OCI-LY1 (cell line): ENCODE data around the gene PACRG.

ENCODE experiments used
- H2AFZ ChIP-seq: fragments of 200-600 bp; sonication (generic), shearing (Covaris generic); 2 replicates; pipeline ENCODE4 v1.6.0; 2014; ENCODE audit warnings: antibody characterized with exemption, mild to moderate bottlenecking, low read length
- H3F3A ChIP-seq: fragments of 200-600 bp; sonication (generic), shearing (Covaris generic); 2 replicates; pipeline ENCODE4 v1.6.0; 2014; ENCODE audit warnings: mild to moderate bottlenecking, antibody characterized with exemption, low read length, moderate library complexity; ENCODE audit not compliant: insufficient read depth
- H3K27ac ChIP-seq: fragments of 200-600 bp; sonication (generic); 2 replicates; pipeline ENCODE4 v1.5.1; 2014; ENCODE audit warnings: low read length, mixed run types, mild to moderate bottlenecking, low read depth; ENCODE audit not compliant: poor library complexity, severe bottlenecking
- H3K27me3 ChIP-seq: fragments of 200-600 bp; sonication (generic); 2 replicates; pipeline ENCODE4 v1.6.0; 2014; ENCODE audit warnings: antibody characterized with exemption, mild to moderate bottlenecking, low read length, moderate library complexity; ENCODE audit not compliant: insufficient read depth
- H3K36me3 ChIP-seq: fragments of 200-600 bp; sonication (generic); 2 replicates; pipeline ENCODE4 v1.6.1; 2014; ENCODE audit warnings: mild to moderate bottlenecking, antibody characterized with exemption, low read length, moderate library complexity, mixed read lengths; ENCODE audit not compliant: insufficient read depth
- H3K4me1 ChIP-seq: fragments of 200-600 bp; sonication (generic); 2 replicates; pipeline ENCODE4 v1.5.1; 2014; ENCODE audit warnings: mild to moderate bottlenecking, low read length, moderate library complexity; ENCODE audit not compliant: insufficient read depth, severe bottlenecking
- H3K4me2 ChIP-seq: fragments of 200-600 bp; sonication (generic), shearing (Covaris generic); 2 replicates; pipeline ENCODE4 v1.6.1; 2014; ENCODE audit warnings: low read length
- H3K4me3 ChIP-seq: fragments of 200-600 bp; sonication (generic); 2 replicates; pipeline ENCODE4 v1.5.1; 2014; ENCODE audit warnings: low read length, low read depth, mild to moderate bottlenecking, mixed read lengths; ENCODE audit not compliant: poor library complexity, severe bottlenecking
- H3K79me2 ChIP-seq: fragments of 200-600 bp; shearing (Covaris generic); 2 replicates; pipeline ENCODE4 v1.6.1; 2016; ENCODE audit warnings: mixed run types, low read length, mixed read lengths; ENCODE audit not compliant: insufficient read depth
- H3K9ac ChIP-seq: fragments of 200-600 bp; sonication (generic), shearing (Covaris generic); 2 replicates; pipeline ENCODE4 v1.6.1; 2014; ENCODE audit warnings: mild to moderate bottlenecking, low read length, mixed read lengths
- H3K9me2 ChIP-seq: fragments of 200-600 bp; sonication (generic), shearing (Covaris generic); 2 replicates; pipeline ENCODE4 v1.6.1; 2014; ENCODE audit warnings: low read depth, mild to moderate bottlenecking, low read length, mixed read lengths
- H3K9me3 ChIP-seq: fragments of 200-600 bp; shearing (Covaris generic); 2 replicates; pipeline ENCODE4 v1.6.1; 2014; ENCODE audit warnings: low read length, mixed read lengths
- H4K20me1 ChIP-seq: fragments of 200-600 bp; sonication (generic), shearing (Covaris generic); 2 replicates; pipeline ENCODE4 v1.6.0; 2016; ENCODE audit warnings: mild to moderate bottlenecking, low read length; ENCODE audit not compliant: insufficient read depth
- CTCF ChIP-seq: fragments of 200-600 bp; sonication (generic), shearing (Covaris generic); IDR thresholded peaks from 2 replicates; pipeline ENCODE4 v1.5.1; 2017; ENCODE audit warnings: mild to moderate bottlenecking, antibody characterized with exemption, low read length, moderate library complexity, mixed read lengths
- EZH2 ChIP-seq: fragments of 200-600 bp; sonication (generic), shearing (Covaris generic); IDR thresholded peaks from 2 replicates; pipeline ENCODE4 v1.8.0; 2017; ENCODE audit warnings: borderline replicate concordance, mixed run types, mild to moderate bottlenecking, antibody characterized with exemption, low read length, moderate library complexity, mixed read lengths

PACRG gene

DNA sequence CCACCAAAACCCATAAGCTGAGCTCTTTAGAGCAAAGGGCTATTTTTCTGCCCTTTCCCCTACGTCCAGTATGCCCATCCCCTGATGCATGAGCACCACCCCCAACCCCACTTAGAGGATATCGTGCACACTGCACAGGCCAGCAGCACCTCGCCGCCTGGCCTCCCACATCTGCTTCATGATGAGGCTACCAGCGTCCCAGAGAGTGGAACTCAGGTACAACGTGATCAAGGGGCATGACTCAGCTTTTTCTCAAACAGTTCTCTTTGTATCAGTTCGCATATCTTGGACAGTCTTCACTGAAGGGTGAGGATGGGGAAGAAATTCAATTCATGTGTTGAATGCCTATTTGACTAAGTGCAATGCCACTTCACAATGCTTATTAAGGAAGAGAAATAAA is 604.8 kb downstream of the PACRG start:
- Histone ChIP-seq H3K9me3 (no peaks in the 10 kb centered on the region), H3K4me1 (no peaks in the 10 kb centered on the region), H3K4me3 (no peak overlapping the region), H3K27me3 (0 out of 2 replicates have a peak, but pooled peaks cover 4% of the 10 kb centered on the region), H3K36me3 (no peaks in the 10 kb centered on the region), H3F3A (no peaks in the 10 kb centered on the region), H3K4me2 (no peak overlapping the region), H3K9ac (no peak overlapping the region), H3K9me2 (no peaks in the 10 kb centered on the region), H3K27ac (no peak overlapping the region), H4K20me1 (no peaks in the 10 kb centered on the region), H2AFZ (no peak overlapping the region), H3K79me2 (no peaks in the 10 kb centered on the region)
- TF ChIP-seq CTCF (no peak), EZH2 (no peak)

DNA sequence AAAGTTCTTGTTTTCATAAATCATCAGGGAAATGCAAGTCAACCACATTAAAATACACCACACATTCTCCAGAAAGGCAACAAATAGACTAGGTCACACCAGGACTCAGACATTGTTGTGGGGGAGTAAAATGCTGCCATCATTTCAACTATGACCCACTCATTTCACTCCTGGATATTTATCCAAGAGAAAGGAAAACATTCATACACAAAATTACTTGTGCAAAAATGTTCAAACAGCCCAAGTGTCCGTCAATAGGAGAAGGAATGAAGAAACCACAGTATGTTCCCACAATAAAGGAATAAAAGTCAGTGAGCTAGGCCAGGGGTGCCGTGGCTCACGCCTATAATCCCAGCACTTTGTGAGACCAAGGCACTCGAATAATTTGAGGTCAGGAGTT is 605.3 kb downstream of the PACRG start:
- Histone ChIP-seq H3K9me3 (no peaks in the 10 kb centered on the region), H3K9me2 (no peaks in the 10 kb centered on the region), H3K4me2 (no peak overlapping the region), H3K27me3 (0 out of 2 replicates have a peak, but pooled peaks cover 4% of the 10 kb centered on the region), H3K27ac (no peak overlapping the region), H3F3A (no peaks in the 10 kb centered on the region), H3K36me3 (no peaks in the 10 kb centered on the region), H2AFZ (no peak overlapping the region), H3K4me1 (no peaks in the 10 kb centered on the region), H3K79me2 (no peaks in the 10 kb centered on the region), H3K4me3 (no peak overlapping the region), H4K20me1 (no peaks in the 10 kb centered on the region), H3K9ac (no peak overlapping the region)
- TF ChIP-seq EZH2 (no peak), CTCF (no peak)

GRCh38 chr6:163333701-163334663 is 606.2 kb downstream of the PACRG start:
- H3K4me2 ChIP-seq = no peak overlapping the region
- H3F3A ChIP-seq = no peaks in the 10 kb centered on the region
- H3K9me3 ChIP-seq = no peaks in the 10 kb centered on the region
- no peaks in the 10 kb centered on the region for H3K79me2 ChIP-seq
- H3K9ac ChIP-seq = no peak overlapping the region
- H2AFZ ChIP-seq = no peak overlapping the region
- 0 out of 2 replicates have a peak, but pooled peaks cover 4% of the 10 kb centered on the region for H3K27me3 ChIP-seq
- H3K4me3 ChIP-seq = no peak overlapping the region
- no peaks in the 10 kb centered on the region for H3K36me3 ChIP-seq
- H3K27ac ChIP-seq = no peak overlapping the region
- H3K4me1 ChIP-seq = no peaks in the 10 kb centered on the region
- no peaks in the 10 kb centered on the region for H3K9me2 ChIP-seq
- TF ChIP-seq CTCF = no peak
- no peaks in the 10 kb centered on the region for H4K20me1 ChIP-seq
